Fibroblast of the conjunctiva (primary cell): ENCODE measurements around the gene RAI1.

Source experiments
- DNase-seq: peaks from one replicate; pipeline ENCODE4 v3.0.0-alpha.2; 2010; ENCODE audit warnings: low read depth

The RAI1 gene

GRCh38 chr17:17831208-17832031, 150.2 kb downstream of the RAI1 start:
- no peak for DNase-seq

GRCh38 chr17:17832032-17832363, 150.7 kb downstream of the RAI1 start:
- DNase-seq: no peak

- DNase-seq: no peak
Observed at GRCh38 chr17:17833658-17834357, 152.6 kb downstream of the RAI1 start.

DNA sequence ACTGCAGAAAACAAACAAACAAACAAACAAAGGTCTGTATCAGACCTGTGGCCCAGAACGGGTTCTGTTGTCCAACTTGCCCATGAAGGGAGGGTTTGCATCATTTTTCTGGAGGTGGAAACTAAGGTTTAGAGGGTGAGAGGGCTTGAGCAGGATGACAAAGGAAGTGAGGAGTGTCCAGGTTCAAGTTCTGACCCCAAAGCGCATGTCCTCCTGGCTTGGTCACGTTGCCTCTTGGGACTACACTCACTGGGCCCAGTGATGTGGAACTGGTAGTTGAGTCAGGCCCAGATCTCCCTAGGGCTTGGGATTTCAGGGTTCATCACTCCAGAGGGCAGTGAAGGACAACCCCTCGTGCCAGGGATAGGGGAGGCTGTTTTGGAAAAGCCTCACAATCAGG, 153.7 kb downstream of the RAI1 start:
- DNase-seq: no peak

DNA sequence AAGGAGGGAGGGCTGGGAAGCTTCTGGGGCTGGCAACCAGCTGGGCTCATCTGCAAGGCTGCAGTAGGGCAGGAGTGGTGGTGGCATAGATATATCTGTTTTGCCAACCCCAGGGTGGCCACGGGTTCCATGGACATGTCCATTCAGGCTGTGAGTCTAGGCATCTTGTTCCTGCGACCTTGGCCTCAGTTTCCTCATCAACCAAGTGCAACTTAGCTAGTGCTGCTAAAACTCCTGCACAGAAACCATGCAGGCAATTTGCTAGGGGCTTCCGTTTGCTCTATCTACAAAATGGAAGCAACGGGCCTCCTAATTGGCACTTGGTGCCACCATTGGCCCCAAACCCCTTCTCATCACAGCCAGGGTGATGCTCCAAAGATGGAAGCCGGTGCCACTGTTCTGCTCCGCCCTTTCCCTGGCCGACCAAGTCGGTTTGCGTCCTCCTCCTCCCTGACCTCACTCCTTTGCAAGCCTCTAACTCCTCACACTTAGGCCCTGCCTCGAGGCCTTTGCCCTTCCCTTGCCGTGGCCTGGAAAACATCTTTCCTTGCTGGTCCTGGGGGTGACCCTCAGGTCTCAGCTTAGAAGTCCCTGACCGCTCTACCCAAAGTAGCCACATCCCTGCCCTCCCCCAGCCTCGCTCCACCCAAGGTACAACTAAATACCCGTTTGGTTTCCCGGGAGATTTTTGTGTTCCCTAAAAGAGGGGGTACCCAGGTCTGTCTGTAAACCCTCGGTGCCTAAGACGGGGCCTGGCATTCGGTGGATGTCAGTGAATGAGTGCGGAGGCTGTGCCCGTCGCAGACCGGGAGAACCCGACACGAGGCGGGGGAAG, 154.4 kb downstream of the RAI1 start:
- DNase-seq: no peak

DNA sequence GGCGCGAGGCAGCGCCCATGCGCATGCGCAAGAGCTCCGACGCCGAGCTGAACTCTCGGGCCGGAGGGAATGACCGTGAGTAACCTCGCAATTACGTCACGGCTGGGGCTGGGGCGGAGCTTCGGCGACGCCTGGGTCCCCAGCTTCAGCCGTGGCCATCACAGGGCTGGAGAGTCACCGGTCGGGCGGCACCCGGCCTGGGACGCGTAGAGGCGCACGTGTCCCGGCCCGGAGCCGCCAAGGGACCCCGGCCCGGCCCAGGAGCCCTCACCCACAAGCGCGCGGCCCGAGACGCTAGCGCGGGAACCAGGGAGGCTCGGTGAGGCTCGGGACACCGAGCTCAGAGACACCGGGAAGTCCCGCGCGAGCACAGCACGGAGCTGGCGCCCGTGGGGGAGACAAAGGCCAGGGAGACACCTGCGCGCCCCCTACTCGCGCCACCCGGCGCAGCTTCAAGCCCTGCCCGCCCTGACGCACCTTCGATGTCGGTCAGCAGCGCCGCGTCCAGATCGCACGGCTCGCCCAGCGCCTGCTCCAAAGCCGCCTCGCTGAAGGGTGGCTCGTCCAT, 155.1 kb downstream of the RAI1 start:
- peak; percentile 87 for DNase-seq

DNA sequence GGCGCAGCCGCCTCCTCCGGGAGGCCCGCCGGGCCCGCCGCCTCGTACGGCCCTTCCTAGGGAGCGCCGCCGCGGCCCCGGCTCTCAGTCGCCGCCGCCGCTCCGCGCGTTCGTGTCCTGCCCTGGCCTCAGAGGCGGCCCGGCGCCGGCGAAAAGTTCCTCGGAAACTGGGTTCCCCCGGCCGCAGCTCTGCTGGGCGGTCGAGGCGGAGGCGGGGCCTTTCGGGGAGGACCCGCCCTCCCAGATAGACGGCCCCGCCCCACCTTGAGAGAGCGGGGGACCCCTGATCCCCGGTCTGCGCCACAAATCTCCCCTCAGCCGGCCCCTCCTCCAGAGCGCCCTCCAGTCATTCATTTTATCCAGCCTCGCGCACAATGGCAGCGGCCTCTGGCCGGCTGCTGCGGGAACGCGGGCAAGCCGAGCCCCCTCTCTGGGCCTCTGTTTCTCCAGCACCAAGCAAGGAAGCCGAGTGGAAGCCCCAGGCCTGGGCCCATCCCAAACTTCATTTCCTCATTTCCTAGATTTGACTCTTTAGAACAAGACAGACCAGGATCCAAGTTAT, 155.6 kb downstream of the RAI1 start, which contains the start of gene SREBF1:
TSS of gene SREBF1 (minus strand) at position 169 of the 562 bp plus-strand sequence. CDS start 169 bp downstream, outside the sequence.
- DNase-seq: no peak

DNA sequence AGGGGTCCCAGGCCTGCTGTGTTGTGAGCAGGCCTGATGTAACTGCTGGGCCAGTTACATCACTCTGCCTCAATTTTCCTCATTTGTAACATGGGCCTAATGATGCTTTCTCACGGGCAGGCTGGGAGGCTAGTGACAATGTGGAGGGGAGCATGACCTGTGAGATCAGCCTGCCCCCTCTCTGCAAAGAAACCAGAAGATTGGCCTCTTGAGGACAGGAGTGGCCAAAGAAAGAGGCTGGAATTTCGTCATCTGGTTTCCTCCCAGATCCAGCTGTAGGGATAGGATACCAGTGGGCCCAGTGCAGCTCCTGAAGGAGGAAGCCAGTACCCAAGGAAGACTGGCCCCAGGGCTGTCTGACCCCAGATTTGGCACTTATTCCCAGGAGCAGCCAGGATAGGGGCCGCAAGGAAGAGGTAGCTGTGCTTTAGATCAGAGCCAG, 156.1 kb downstream of the RAI1 start:
- DNase-seq: peak; percentile 73

- DNase-seq: no peak
Observed at GRCh38 chr17:17837966-17838962, 157.0 kb downstream of the RAI1 start.

GRCh38 chr17:17839791-17840707, 158.8 kb downstream of the RAI1 start:
- peak; percentile 80 for DNase-seq

- DNase-seq: no peak
Observed at GRCh38 chr17:17840751-17841591, 159.7 kb downstream of the RAI1 start.

DNA sequence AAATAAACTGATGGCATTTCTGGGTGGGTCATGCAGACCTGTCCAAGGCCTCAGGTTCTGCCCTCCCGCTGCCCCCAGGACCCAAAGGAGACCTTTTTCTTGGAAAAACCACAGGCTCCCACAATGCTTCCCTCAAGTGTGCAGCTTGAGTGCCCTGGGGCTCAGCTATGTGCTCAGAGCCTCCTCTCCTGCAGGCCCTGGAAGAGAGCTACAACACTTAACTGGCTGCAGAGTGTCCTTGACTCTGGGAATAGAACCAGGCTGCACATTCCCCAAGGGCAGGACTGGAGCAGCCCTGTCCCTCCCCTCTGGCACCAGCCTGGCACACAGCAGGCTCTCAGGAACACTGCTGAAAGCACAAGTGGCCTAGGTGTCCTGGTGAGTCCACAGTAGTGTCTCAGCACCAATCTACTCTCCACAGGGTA, 160.4 kb downstream of the RAI1 start:
- no peak for DNase-seq

- no peak for DNase-seq
Observed at GRCh38 chr17:17842111-17842876, 161.0 kb downstream of the RAI1 start.

DNA sequence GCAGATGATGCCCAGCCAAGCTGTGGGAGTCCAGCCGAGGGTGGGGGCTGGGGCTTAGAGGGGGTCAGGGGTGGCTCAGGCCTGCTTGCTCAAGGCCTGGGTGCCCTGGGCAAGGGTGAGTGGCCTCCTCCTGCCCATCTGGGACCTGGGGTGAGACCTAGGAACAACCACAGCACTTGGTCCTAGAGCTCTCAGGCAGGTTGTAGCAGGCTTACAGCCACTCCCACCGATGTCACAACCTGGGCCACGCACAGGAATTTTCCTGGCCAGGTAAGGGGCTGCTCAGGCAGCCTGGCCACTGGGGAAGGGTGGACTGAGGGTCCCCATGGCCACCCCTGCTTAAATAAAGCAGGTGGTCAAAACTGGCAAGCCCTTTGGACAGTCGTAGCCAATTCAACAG, 161.8 kb downstream of the RAI1 start:
- DNase-seq: no peak

- no peak for DNase-seq
Observed at GRCh38 chr17:17844079-17844478, 162.8 kb downstream of the RAI1 start.

GRCh38 chr17:17844500-17844899, 163.2 kb downstream of the RAI1 start:
- DNase-seq: no peak

GRCh38 chr17:17845046-17845775, 164.0 kb downstream of the RAI1 start:
- no peak for DNase-seq
